Natural killer cell (primary cell): ENCODE results near the gene PADI6. TPM values are rescaled to one million over a fixed set of nuclear protein-coding genes. Genes with fewer than 3 reads are reported as not detected.

Experiments
- ATAC-seq, 3 donors: fragments of 150-1000 bp in 2 of 3; fragments of 200-7000 bp in 1 of 3; cut with Tn5 transposase; 1 replicate in 1 of 3; 2 replicates in 2 of 3; pipeline ENCODE4 v1.10.0; 2021; ENCODE audit warnings: mild to moderate bottlenecking in 2 of 3, moderate library complexity in 2 of 3
- DNase-seq, 2 donors: peaks; one replicate each; pipeline versions ENCODE4 v3.0.0 to v3.0.0-alpha.2; 2013 to 2021; ENCODE audit warnings: mixed read lengths in 1 of 2
- H3K27ac ChIP-seq: one replicate; pipeline ENCODE4 v1.5.1; 2013; ENCODE audit warnings: mild to moderate bottlenecking, low read length
- H3K27me3 ChIP-seq: one replicate; pipeline ENCODE4 v1.6.1; 2013; ENCODE audit warnings: low read length; ENCODE audit not compliant: control insufficient read depth, insufficient read depth
- H3K36me3 ChIP-seq: one replicate; pipeline ENCODE4 v1.6.1; 2013; ENCODE audit warnings: low read length; ENCODE audit not compliant: control insufficient read depth, insufficient read depth
- H3K4me1 ChIP-seq: one replicate; pipeline ENCODE4 v1.6.1; 2013; ENCODE audit warnings: low read length; ENCODE audit not compliant: control insufficient read depth, insufficient read depth
- H3K4me3 ChIP-seq: one replicate; pipeline ENCODE4 v1.5.1; 2013; ENCODE audit warnings: low read length
- H3K9me3 ChIP-seq: one replicate; pipeline ENCODE4 v1.6.1; 2013; ENCODE audit warnings: low read length; ENCODE audit not compliant: control insufficient read depth, insufficient read depth
- H3K27ac Mint-ChIP-seq, 2 donors: one replicate each; pipeline ENCODE4 v1.8.0; 2022; ENCODE audit warnings: mild to moderate bottlenecking in 2 of 2, mixed read lengths in 2 of 2, moderate library complexity in 1 of 2
- H3K27me3 Mint-ChIP-seq, 2 donors: one replicate each; pipeline ENCODE4 v1.8.0; 2022; ENCODE audit warnings: low read depth in 2 of 2, mixed read lengths in 2 of 2
- H3K36me3 Mint-ChIP-seq: one replicate; pipeline ENCODE4 v1.8.0; 2022; ENCODE audit warnings: mixed read lengths
- H3K4me1 Mint-ChIP-seq, 2 donors: one replicate each; pipeline ENCODE4 v1.8.0; 2022; ENCODE audit warnings: mixed read lengths in 2 of 2
- H3K4me3 Mint-ChIP-seq: one replicate; pipeline ENCODE4 v1.8.0; 2022; ENCODE audit warnings: mild to moderate bottlenecking, moderate library complexity, mixed read lengths
- H3K9me3 Mint-ChIP-seq, 2 donors: one replicate each; pipeline ENCODE4 v1.8.0; 2022; ENCODE audit warnings: mixed read lengths in 2 of 2
- WGBS: methylation state at CpG from one replicate; pipeline ENCODE4 v1.1.7; 2013; ENCODE audit warnings: missing lambda C conversion rate; ENCODE audit not compliant: insufficient coverage; 5-methylcytosine and 5-hydroxymethylcytosine counted together
- intact Hi-C: fragments of 100-400 bp; cut with micrococcal nuclease; formaldehyde crosslinking; loops from one replicate; pipeline ENCODE4 v1.14.2; 2022
- total RNA-seq, 4 donors: library from RNA; stranded (reverse); fragments of 120-200 nt in 1 of 4; gene quantifications; one replicate each; pipeline versions ENCODE4 v1.2.3 to v1.2.4, GENCODE V29; 2013 to 2022
- TF ChIP-seq, protein P1 (sequence below): fragments of 200-600 bp; IDR thresholded peaks from one replicate; pipeline ENCODE4 v1.8.0; 2022; ENCODE audit warnings: antibody characterized with exemption

The PADI6 gene
- total RNA-seq, 3 donors from 2014 or later (not counting 1 experiment from before 2014, with no cell fraction given) = not detected

DNA sequence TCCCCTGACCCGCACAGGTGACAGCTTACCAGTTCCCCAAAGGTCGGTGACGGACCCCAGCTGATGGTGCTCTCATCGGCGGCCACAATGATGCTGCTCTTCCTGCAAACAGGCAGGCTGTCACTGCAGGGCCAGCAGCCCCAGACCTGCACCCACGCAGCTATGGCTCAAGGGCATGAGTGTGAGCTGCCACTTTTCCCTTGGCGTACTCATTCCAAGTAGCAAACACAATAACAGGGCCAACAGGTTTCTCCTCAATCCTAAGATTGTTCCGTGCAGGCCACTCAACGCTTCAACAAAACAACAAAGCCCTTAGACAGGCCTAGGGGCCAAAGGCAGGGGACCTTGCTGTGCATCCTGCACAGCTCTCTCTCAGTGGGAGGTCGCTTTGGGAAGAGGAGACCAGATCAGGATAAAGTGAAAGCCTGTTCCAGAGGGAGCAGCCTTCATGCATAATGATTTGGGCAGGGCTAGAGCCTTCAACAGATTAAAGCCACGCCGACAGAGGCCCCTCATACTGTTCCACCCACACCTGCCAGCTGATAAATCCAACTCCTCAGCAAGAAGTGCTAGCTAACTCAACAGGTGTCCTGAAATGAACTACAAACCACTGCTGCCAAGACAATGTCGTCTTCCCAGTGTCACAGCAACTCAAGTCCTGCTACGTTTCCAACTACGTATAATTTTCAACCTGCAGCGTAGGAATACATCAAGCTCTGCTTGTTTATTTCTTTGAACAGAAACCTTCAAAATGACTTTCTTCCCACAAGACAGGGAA is 40.3 kb downstream of the PADI6 start:
- DNase-seq (no peak), ATAC-seq (no peak)
- Histone ChIP-seq H3K36me3 (peaks cover 81% of the 10 kb centered on the region), H3K4me3 (no peak overlapping the region), H3K4me1 (peaks cover 9% of the 10 kb centered on the region), H3K27ac (no peak overlapping the region), H3K27me3 (no peaks in the 10 kb centered on the region), H3K9me3 (no peaks in the 10 kb centered on the region)
- Mint-ChIP-seq H3K4me3 (peak overlapping the region; percentile 7), H3K4me1 (peaks cover 12 to 13% of the 10 kb centered on the region in 2 donors), H3K9me3 (no peaks in the 10 kb centered on the region), H3K36me3 (peaks cover 26% of the 10 kb centered on the region), H3K27me3 (no peaks in the 10 kb centered on the region), H3K27ac (peak overlapping the region; percentile 22 to 50)
- WGBS = 92% methylated on average over 16 of the region's 16 CpGs
- intact Hi-C loops = no loop called here
- TF ChIP-seq, protein P1, sequence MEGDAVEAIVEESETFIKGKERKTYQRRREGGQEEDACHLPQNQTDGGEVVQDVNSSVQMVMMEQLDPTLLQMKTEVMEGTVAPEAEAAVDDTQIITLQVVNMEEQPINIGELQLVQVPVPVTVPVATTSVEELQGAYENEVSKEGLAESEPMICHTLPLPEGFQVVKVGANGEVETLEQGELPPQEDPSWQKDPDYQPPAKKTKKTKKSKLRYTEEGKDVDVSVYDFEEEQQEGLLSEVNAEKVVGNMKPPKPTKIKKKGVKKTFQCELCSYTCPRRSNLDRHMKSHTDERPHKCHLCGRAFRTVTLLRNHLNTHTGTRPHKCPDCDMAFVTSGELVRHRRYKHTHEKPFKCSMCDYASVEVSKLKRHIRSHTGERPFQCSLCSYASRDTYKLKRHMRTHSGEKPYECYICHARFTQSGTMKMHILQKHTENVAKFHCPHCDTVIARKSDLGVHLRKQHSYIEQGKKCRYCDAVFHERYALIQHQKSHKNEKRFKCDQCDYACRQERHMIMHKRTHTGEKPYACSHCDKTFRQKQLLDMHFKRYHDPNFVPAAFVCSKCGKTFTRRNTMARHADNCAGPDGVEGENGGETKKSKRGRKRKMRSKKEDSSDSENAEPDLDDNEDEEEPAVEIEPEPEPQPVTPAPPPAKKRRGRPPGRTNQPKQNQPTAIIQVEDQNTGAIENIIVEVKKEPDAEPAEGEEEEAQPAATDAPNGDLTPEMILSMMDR = no peak

DNA sequence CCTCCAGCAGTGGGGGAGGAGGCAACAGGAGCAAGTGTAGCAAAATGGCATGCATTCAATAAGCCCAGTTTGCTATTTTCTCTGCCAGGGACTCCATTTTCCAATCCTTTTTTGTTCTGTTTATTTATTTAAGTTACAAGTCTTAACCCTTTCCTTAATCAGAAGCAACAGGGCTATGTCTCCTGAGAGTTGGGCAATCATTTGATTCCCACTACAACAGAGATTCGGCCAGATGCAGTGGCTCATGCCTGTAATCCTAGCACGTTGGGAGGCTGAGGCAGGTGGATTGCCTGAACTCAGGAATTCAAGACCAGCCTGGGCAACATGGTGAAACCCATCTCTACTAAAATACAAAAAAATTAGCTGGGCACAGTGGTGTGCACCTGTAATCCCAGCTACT is 42.0 kb downstream of the PADI6 start:
- H3K27ac Mint-ChIP-seq = no peak overlapping the region
- H3K4me1 ChIP-seq = peaks cover 9% of the 10 kb centered on the region
- peaks cover 85% of the 10 kb centered on the region for H3K36me3 ChIP-seq
- H3K9me3 Mint-ChIP-seq = no peaks in the 10 kb centered on the region
- ATAC-seq = no peak
- no peak overlapping the region for H3K27ac ChIP-seq
- intact Hi-C loops = no loop called here
- no peaks in the 10 kb centered on the region for H3K27me3 Mint-ChIP-seq
- no peaks in the 10 kb centered on the region for H3K27me3 ChIP-seq
- peaks cover 15% of the 10 kb centered on the region for H3K36me3 Mint-ChIP-seq
- H3K4me3 Mint-ChIP-seq = no peak overlapping the region
- no peak overlapping the region for H3K4me3 ChIP-seq
- no peaks in the 10 kb centered on the region for H3K9me3 ChIP-seq
- TF ChIP-seq, protein P1 = no peak
- 100% methylated on average over 2 of the region's 2 CpGs for WGBS
- DNase-seq = no peak
- peaks cover 12 to 13% of the 10 kb centered on the region in 2 donors for H3K4me1 Mint-ChIP-seq

DNA sequence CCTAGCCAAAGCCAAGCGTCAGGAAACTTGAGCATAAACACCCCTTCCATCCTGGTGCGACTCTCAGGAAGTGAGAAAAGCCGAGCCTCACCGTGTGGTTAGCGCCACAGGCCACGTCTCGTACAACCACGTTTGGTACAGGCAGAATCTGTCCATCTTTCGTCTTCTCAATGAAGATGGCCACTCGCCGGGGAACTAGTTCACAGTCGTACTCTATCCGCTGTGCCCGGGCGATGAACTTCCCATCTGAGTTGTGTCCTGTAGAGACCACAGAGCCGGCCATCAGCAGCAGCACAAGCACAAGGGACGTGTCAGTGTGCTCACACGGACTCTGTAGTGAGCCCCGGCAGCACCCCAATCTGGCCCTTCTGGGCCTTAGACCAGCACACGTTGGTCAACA is 44.4 kb downstream of the PADI6 start:
- no peaks in the 10 kb centered on the region for H3K27me3 Mint-ChIP-seq

More for the DNA sequence above, 44.4 kb downstream of the PADI6 start:
- no peaks in the 10 kb centered on the region for H3K9me3 ChIP-seq
- WGBS = 85% methylated on average over 20 of the region's 20 CpGs
- ATAC-seq (no peak), DNase-seq (no peak)
- no peak overlapping the region for H3K4me3 ChIP-seq
- H3K27me3 ChIP-seq = no peaks in the 10 kb centered on the region
- Mint-ChIP-seq H3K4me3 (no peak overlapping the region), H3K27ac (no peak overlapping the region), H3K36me3 (peaks cover 15% of the 10 kb centered on the region), H3K9me3 (no peaks in the 10 kb centered on the region), H3K4me1 (peaks cover 16 to 17% of the 10 kb centered on the region in 2 donors)
- intact Hi-C loops = no loop called here
- peaks cover 85% of the 10 kb centered on the region for H3K36me3 ChIP-seq
- H3K4me1 ChIP-seq = peaks cover 9% of the 10 kb centered on the region
- TF ChIP-seq, protein P1 = no peak
- H3K27ac ChIP-seq = no peak overlapping the region
